Aorta (tissue), 5 donors: ENCODE results near the gene SLC7A1. TPM values are rescaled to one million over a fixed set of nuclear protein-coding genes. Genes with fewer than 3 reads are reported as not detected.

ENCODE experiments used
- ATAC-seq: fragments of 200-7000 bp; cut with Tn5 transposase; one replicate; pipeline ENCODE4 v1.9.1; 2022; ENCODE audit warnings: moderate library complexity; ENCODE audit not compliant: low FRiP score
- DNase-seq, 2 donors: peaks; one replicate each; pipeline ENCODE4 v3.0.0-alpha.2; 2020
- H3K27ac ChIP-seq, 2 donors: one replicate each; pipeline ENCODE4 v1.5.1; 2013; ENCODE audit warnings: low read length in 2 of 2, mild to moderate bottlenecking in 2 of 2, moderate library complexity in 2 of 2, control low read depth in 1 of 2, inconsistent platforms in 1 of 2, low read depth in 1 of 2
- H3K27me3 ChIP-seq, 2 donors: one replicate each; pipeline ENCODE4 v1.6.1; 2013; ENCODE audit warnings: control low read depth in 1 of 2, low read length in 1 of 2, mild to moderate bottlenecking in 1 of 2, moderate library complexity in 1 of 2; ENCODE audit not compliant: insufficient read depth in 2 of 2, control insufficient read depth in 1 of 2
- H3K36me3 ChIP-seq, 2 donors: one replicate each; pipeline ENCODE4 v1.6.1; 2013; ENCODE audit warnings: control low read depth in 1 of 2, low read length in 1 of 2, mild to moderate bottlenecking in 1 of 2; ENCODE audit not compliant: insufficient read depth in 2 of 2, control insufficient read depth in 1 of 2
- H3K4me1 ChIP-seq, 2 donors: one replicate each; pipeline ENCODE4 v1.6.1; 2013; ENCODE audit warnings: low read length in 2 of 2, control low read depth in 1 of 2, mild to moderate bottlenecking in 1 of 2, moderate library complexity in 1 of 2; ENCODE audit not compliant: insufficient read depth in 2 of 2, control insufficient read depth in 1 of 2
- H3K4me3 ChIP-seq, 2 donors: one replicate each; pipeline ENCODE4 v1.5.1; 2013; ENCODE audit warnings: low read length in 2 of 2, control low read depth in 1 of 2, mild to moderate bottlenecking in 1 of 2
- H3K9me3 ChIP-seq: one replicate; pipeline ENCODE4 v1.6.1; 2013; ENCODE audit warnings: mild to moderate bottlenecking, low read length; ENCODE audit not compliant: control insufficient read depth
- WGBS, 2 donors: extraction: QIAGEN DNeasy Blood & Tissue Kit; methylation state at CpG; one replicate each; pipeline ENCODE4 v1.1.7; 2013; 5-methylcytosine and 5-hydroxymethylcytosine counted together
- intact Hi-C, 2 donors: fragments of 100-400 bp; cut with DNase I; formaldehyde crosslinking; loops; one replicate each; pipeline versions ENCODE4 v1.14.2 to v1.15.0; 2022
- polyA plus RNA-seq, 2 donors: library from polyadenylated mRNA; stranded (reverse); fragments of 200-250 nt; gene quantifications; one replicate each; pipeline ENCODE4 v1.2.3, GENCODE V29; 2013
- total RNA-seq, 2 donors: library from RNA; stranded (reverse); fragmentation: NEBNext Ultra II Directional; extraction: Animal tissue kit (Norgen Biotek cat#: 25700); gene quantifications; one replicate each; pipeline ENCODE4 v1.2.1, GENCODE V29; 2021
- donor health status: healthy with polysubstance abuse.
- donor health status: Bipolar disorder and iron deficiency.
- donor health status: DM: no; HTN: no; CAD: no.
- donor health status: DM: no; HTN: no; CAD: no.
- donor health status: DM: yes; HTN: yes; CAD: no.

The SLC7A1 gene
- total and polyA plus RNA-seq, 4 donors = 2.7 to 52.1 (median 16.7) TPM

DNA sequence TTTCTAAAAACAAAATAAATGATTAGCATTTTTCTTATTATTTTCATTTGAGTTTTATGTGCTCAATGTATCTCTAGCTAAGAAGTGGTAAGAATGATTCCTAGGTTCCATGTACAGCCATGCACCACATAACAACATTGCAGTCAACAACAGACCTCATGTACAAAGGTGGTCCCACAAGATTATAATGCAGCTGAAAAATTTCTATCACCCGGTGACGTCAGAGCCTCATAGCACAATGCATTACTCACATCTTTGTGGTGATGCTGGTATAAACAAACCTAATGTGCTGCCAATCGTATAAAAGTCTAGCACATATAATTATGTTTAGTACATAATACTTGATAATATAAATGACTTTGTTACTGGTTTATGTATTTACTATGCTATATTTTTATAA, 120.5 kb downstream of the SLC7A1 start:
- WGBS, 2 donors = 82% methylated on average over 3 of the region's 3 CpGs
- intact Hi-C loops = loop anchor here in 1 of 2 donors (5.0 kb wide), 1 partner anchor 48 kb away; no protein-coding TSS in a partner anchor
- ATAC-seq (no peak), DNase-seq (no peak)
- no peak overlapping the region for H3K4me3 ChIP-seq
- H3K36me3 ChIP-seq = peaks cover 0 to 2% of the 10 kb centered on the region in 2 donors
- no peaks in the 10 kb centered on the region for H3K9me3 ChIP-seq
- no peaks in the 10 kb centered on the region for H3K27me3 ChIP-seq
- no peak overlapping the region for H3K27ac ChIP-seq
- no peaks in the 10 kb centered on the region for H3K4me1 ChIP-seq

GRCh38 chr13:29473166-29473565, 122.3 kb downstream of the SLC7A1 start:
- Histone ChIP-seq H3K27me3 (no peaks in the 10 kb centered on the region), H3K36me3 (no peaks in the 10 kb centered on the region), H3K4me3 (no peak overlapping the region), H3K4me1 (no peaks in the 10 kb centered on the region), H3K9me3 (no peaks in the 10 kb centered on the region), H3K27ac (no peak overlapping the region)
- 86 to 89% methylated on average over 4 of the region's 4 CpGs for WGBS, 2 donors
- DNase-seq (no peak), ATAC-seq (no peak)
- intact Hi-C loops = loop anchor here in 1 of 2 donors (5.0 kb wide), 1 partner anchor 46 kb away; no protein-coding TSS in a partner anchor

DNA sequence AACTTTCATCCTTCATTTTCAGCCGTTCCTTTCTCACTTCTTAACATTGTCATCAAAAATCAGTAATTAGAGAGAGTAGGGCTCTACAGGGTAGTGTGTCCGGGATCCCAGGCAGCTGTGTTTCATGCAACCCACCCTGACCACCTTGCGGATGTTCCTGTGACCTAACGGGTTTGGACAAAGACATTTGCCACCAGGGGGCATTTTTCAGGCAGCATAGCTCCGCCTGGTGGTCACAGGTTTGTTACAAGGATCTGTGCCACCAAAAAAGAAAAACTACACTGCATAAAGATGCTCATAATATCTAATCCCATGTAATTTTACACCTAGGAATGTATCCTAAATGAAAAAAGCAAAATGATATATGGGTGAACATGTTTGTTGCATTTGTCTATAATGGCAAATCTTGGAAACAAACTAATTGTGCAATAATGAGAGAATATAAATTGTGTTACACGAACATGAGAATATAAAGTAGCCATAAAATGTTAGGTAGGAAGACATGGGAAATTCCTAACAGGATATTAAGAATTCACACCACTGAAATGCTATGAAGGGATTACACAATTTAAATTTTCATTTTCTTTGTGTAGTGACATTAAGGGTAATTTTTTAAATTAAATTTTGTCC, 123.0 kb downstream of the SLC7A1 start:
- WGBS, 2 donors = 66 to 70% methylated on average over 6 of the region's 6 CpGs
- H3K4me3 ChIP-seq = no peak overlapping the region
- no peaks in the 10 kb centered on the region for H3K36me3 ChIP-seq
- DNase-seq = peak in 1 of 2 donors; percentile 62
- no peak for ATAC-seq
- intact Hi-C loops = loop anchor here in 1 of 2 donors (5.0 kb wide), 1 partner anchor 45 kb away; no protein-coding TSS in a partner anchor
- no peaks in the 10 kb centered on the region for H3K27me3 ChIP-seq
- H3K27ac ChIP-seq = no peak overlapping the region
- no peaks in the 10 kb centered on the region for H3K9me3 ChIP-seq
- no peaks in the 10 kb centered on the region for H3K4me1 ChIP-seq

DNA sequence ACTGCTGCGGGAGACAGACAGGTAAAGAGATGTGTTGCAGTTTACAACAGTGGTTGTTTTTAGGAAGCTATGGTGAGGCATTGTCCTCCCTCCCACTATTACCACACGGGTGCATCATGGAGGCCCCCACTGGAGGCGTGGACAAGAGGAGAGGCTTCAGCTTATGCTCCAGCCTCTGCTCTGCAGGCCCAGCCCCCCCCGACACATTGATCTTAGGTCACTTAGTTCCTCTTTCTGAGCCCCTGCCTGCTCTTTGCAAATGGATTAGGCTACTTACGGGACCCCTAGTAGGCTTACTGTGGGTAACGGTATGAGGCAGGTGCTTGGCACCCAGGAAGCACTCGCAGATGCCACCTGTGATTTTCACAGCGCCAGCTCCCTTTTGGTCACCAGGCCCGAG, 123.9 kb downstream of the SLC7A1 start:
- DNase-seq (no peak), ATAC-seq (no peak)
- no peak overlapping the region for H3K27ac ChIP-seq
- H3K4me3 ChIP-seq = no peak overlapping the region
- no peaks in the 10 kb centered on the region for H3K4me1 ChIP-seq
- no peaks in the 10 kb centered on the region for H3K36me3 ChIP-seq
- no peaks in the 10 kb centered on the region for H3K27me3 ChIP-seq
- intact Hi-C loops = loop anchor here in 1 of 2 donors (5.0 kb wide), 1 partner anchor 44 kb away; no protein-coding TSS in a partner anchor
- H3K9me3 ChIP-seq = no peaks in the 10 kb centered on the region
- 91 to 92% methylated on average over 9 of the region's 9 CpGs for WGBS, 2 donors

DNA sequence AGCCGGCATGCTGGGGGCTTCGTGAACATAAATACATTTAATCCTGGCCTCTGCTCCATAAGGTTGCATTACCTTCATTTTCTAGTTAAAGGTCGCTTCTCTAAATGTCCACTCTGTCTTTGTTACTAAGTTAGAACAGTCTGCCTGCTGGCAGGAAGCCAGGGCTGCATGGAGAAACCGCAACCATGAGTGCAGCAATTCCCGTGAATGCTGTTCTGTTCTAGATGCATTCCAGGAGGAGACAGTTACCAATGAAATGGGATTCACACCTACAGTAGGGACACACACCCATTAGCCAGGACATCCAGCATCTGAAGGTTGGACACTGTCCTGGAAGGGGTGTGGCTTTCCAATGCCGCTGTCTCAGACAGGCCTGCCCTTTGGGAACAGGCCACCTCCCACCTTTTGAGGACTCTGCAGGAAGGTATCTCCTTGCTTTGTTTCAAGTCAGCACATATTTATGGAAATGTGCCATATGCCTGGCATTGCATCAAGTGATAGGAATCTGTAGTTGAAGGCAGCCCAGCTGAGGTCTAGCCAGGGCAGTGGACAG, 129.7 kb downstream of the SLC7A1 start:
- H3K4me1 ChIP-seq = no peaks in the 10 kb centered on the region
- intact Hi-C loops = no loop called here
- no peak for ATAC-seq
- DNase-seq = no peak
- no peaks in the 10 kb centered on the region for H3K27me3 ChIP-seq
- WGBS, 2 donors = 29 to 34% methylated on average over 6 of the region's 6 CpGs
- no peaks in the 10 kb centered on the region for H3K9me3 ChIP-seq
- no peaks in the 10 kb centered on the region for H3K36me3 ChIP-seq
- H3K27ac ChIP-seq = no peak overlapping the region
- no peak overlapping the region for H3K4me3 ChIP-seq

DNA sequence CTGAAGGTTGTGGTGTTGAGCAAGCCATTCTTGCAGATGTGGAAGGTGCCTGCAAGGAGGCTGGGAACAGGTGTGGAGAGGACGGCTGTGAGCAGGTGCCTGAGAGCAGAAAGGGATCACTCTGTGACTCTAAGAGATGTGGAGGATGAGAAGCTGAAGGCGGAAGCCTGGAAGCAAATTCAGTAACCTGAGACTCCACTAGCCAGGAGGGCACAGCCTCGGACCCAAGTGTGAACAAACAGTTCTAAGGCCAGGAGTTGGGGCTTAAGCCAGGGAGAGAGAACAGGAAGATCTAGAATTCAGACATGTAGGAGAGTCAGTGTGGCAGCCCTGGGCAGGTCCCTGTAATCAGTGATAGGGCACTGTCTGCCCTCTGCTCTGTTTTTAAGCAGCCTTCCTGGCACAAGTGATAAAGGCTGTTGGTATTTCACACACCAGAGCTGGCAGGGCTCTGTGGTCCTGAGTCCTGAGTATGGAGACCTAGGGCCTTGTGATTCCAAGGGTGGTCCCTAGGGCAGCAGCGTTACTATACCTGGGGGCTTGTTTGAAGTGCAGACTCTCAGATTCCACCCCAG, 131.3 kb downstream of the SLC7A1 start:
- 64 to 73% methylated on average over 4 of the region's 4 CpGs for WGBS, 2 donors
- Histone ChIP-seq H3K36me3 (no peaks in the 10 kb centered on the region), H3K9me3 (no peaks in the 10 kb centered on the region), H3K27me3 (no peaks in the 10 kb centered on the region), H3K4me1 (no peaks in the 10 kb centered on the region), H3K4me3 (no peak overlapping the region), H3K27ac (no peak overlapping the region)
- no peak for ATAC-seq
- DNase-seq = no peak
- intact Hi-C loops = no loop called here

DNA sequence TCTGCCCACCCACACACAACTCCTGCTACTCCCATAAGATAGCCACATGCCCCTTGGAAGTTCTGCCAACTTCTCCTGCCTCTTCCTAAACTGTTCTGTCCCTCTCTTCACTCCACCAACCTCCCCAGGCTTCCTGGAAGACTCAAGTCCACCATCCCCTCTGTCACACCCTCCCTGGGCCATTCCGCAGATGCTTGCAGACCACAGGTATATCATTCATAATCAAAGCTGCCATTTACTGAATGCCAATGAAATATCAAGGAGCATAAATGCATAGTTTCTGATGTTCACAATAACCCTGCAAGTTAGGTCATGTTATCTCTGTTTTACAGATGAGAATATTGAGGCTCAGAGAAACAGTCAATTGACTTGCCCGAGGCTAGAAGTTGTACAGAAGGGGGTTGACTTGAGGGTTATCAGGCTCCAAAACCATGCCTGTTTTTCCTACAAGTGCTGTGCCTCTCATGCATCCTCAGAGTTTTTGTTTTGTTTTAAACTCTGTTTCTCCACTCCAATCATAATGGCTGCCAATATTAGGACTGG, 135.6 kb downstream of the SLC7A1 start:
- H3K9me3 ChIP-seq = no peaks in the 10 kb centered on the region
- intact Hi-C loops = no loop called here
- H3K36me3 ChIP-seq = no peaks in the 10 kb centered on the region
- ATAC-seq = no peak
- no peaks in the 10 kb centered on the region for H3K4me1 ChIP-seq
- H3K4me3 ChIP-seq = no peak overlapping the region
- no peaks in the 10 kb centered on the region for H3K27me3 ChIP-seq
- no peak for DNase-seq
- no peak overlapping the region for H3K27ac ChIP-seq
- WGBS, 2 donors = 96 to 97% methylated on average over 2 of the region's 2 CpGs
